PC-9 (cell line): Measurements from ENCODE around the gene NCKAP1.

ENCODE experiments used
- EZH2 ChIP-seq: fragments of 200-600 bp; sonication (generic); IDR thresholded peaks from 2 replicates; pipeline ENCODE4 v1.8.0; 2017; ENCODE audit warnings: antibody characterized with exemption, low read depth
- TF ChIP-seq, protein P1 (sequence below): fragments of 200-600 bp; sonication (generic); conservative IDR thresholded peaks from 2 replicates; pipeline ENCODE4 v1.6.1; 2017; ENCODE audit warnings: mixed run types, antibody characterized with exemption, mild to moderate bottlenecking, moderate library complexity

DNA sequence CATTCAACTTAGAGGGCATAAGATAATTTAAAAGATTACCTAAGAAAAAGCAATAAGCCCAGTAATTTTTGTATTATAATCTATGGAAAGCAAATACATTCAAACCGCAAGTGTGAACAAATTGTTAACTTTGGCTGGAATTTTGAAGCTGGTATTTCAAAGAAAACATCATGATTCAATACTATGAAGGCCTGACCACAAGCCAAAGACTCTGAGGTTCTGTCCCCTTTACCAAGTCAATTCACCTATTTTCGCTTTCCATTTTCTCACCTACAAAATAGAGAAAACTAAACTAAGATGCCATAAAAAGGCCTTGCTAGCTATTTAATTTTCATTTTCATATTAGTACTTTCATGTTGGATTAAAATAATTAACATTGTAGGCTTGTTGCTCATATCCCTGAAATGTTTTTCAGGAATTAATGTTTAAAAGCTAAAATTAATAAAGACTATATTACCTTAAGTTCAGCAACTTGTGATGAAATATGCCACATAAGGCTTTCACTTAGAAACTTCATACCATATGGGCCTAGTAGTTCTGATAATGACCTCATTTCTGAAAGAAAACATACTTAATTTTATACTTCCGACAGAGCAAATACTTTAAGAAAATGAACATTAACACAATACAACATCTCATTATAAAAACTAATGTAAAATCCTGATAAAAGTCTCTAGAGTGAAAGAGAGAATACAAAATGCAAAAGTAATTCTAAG, 86.2 kb downstream of the NCKAP1 start:
- TF ChIP-seq, protein P1, sequence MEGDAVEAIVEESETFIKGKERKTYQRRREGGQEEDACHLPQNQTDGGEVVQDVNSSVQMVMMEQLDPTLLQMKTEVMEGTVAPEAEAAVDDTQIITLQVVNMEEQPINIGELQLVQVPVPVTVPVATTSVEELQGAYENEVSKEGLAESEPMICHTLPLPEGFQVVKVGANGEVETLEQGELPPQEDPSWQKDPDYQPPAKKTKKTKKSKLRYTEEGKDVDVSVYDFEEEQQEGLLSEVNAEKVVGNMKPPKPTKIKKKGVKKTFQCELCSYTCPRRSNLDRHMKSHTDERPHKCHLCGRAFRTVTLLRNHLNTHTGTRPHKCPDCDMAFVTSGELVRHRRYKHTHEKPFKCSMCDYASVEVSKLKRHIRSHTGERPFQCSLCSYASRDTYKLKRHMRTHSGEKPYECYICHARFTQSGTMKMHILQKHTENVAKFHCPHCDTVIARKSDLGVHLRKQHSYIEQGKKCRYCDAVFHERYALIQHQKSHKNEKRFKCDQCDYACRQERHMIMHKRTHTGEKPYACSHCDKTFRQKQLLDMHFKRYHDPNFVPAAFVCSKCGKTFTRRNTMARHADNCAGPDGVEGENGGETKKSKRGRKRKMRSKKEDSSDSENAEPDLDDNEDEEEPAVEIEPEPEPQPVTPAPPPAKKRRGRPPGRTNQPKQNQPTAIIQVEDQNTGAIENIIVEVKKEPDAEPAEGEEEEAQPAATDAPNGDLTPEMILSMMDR = no peak
- TF ChIP-seq EZH2 = no peak
